ENCODE results near the gene MYZAP. TPM values are rescaled to one million over a fixed set of nuclear protein-coding genes. Genes with fewer than 3 reads are reported as not detected.

MYZAP gene
- total and polyA plus RNA-seq, 2 donors from 2014 or later, result 3.3 to 6.1 TPM

DNA sequence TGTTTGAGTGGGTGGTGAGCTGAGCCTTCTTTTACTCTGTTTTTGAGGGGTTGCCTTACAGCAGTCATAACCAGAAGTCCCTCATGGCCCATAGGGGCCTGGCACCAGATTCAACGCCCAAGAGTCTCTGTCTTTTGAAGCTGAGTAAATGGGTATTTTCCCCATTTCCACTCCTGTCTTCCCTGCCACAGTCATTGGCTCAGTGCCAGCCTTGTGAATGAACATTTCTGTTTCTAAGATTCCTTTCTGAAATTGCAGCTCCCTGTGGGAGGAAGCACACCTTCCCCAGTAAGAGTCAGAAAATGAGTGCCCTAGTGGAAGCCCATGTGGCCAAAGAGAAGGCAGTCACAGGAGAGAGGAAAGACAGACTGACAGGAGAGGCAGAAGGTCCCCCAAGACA, 71.1 kb downstream of the MYZAP start:
- intact Hi-C loops (cut with DNase I), result no loop called here
- DNase-seq (no peak), FAIRE-seq (no peak)
- H3K36me3 ChIP-seq (ENCODE audit: control insufficient read depth in 2 of 3, insufficient read depth in 3 of 3, low read length in 3 of 3), result no peaks in the 10 kb centered on the region
- peaks cover 1 to 5% (median 5%) of the 10 kb centered on the region in 3 donors for H3K4me1 ChIP-seq (ENCODE audit: control insufficient read depth in 2 of 3, insufficient read depth in 2 of 3, low read depth in 1 of 3, low read length in 3 of 3)
- no peaks in the 10 kb centered on the region for H3K27me3 ChIP-seq (ENCODE audit: control insufficient read depth, insufficient read depth, low read length)
- H3K4me3 ChIP-seq (ENCODE audit: low read length in 3 of 3), result no peak overlapping the region
- H3K27ac ChIP-seq (ENCODE audit: low read depth in 2 of 2, low read length in 2 of 2), result no peak overlapping the region
- no peaks in the 10 kb centered on the region for H3K9me3 ChIP-seq (ENCODE audit: control insufficient read depth in 2 of 3, insufficient read depth in 1 of 3, low read length in 3 of 3)
- no peak for TF ChIP-seq CTCF (IDR thresholded peaks at IDR 0.05; ENCODE audit: borderline replicate concordance, extremely low read depth, insufficient read depth)
- H3K9ac ChIP-seq (ENCODE audit: low read length in 3 of 3), result no peak overlapping the region

DNA sequence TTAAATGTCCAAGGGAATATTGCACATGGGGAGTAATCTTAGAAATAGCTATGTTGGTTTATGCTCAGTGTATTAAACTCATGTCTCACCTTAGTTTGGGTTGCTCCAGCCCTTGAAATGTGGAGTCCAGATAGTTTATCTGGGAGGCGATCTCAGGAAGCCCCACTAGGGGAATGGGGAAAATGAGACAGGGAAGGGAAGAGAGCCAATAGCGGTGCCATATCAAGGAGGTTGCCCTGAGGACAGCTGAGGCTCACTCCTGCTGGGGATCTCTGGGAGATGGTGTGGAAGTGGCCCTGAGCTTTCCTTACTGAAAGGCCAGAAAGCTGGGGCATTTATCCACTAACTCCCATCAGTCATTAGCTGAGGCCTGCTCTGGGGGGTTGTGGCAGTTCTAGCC, 71.6 kb downstream of the MYZAP start:
- Histone ChIP-seq H3K27ac (ENCODE audit: low read depth in 2 of 2, low read length in 2 of 2) (no peak overlapping the region), H3K9me3 (ENCODE audit: control insufficient read depth in 2 of 3, insufficient read depth in 1 of 3, low read length in 3 of 3) (no peaks in the 10 kb centered on the region), H3K4me1 (ENCODE audit: control insufficient read depth in 2 of 3, insufficient read depth in 2 of 3, low read depth in 1 of 3, low read length in 3 of 3) (peaks cover 3 to 5% (median 5%) of the 10 kb centered on the region in 3 donors), H3K4me3 (ENCODE audit: low read length in 3 of 3) (no peak overlapping the region), H3K36me3 (ENCODE audit: control insufficient read depth in 2 of 3, insufficient read depth in 3 of 3, low read length in 3 of 3) (no peaks in the 10 kb centered on the region), H3K9ac (ENCODE audit: low read length in 3 of 3) (no peak overlapping the region), H3K27me3 (ENCODE audit: control insufficient read depth, insufficient read depth, low read length) (no peaks in the 10 kb centered on the region)
- DNase-seq (no peak), FAIRE-seq (no peak)
- TF ChIP-seq CTCF (IDR thresholded peaks at IDR 0.05; ENCODE audit: borderline replicate concordance, extremely low read depth, insufficient read depth), result no peak
- intact Hi-C loops (cut with DNase I), result no loop called here

DNA sequence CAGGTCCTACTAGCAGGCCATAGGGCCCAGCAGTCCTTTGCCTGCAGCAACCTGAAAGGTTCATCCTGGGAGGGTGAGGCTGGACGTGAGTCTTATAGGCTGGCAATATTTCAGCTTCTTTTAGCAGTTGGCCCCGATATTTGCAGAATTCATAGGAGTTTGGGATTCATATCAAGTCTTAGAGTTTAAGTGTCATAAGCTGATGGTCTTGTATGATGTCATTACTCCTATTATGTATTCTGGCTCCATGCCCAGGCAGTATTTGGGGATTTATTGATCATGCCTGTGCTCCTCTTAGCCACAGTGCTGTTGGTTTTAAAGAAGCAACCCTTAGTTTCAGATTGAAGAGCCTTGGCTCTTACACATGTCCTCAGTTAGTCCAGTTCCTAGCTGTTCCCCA, 73.5 kb downstream of the MYZAP start:
- no peak overlapping the region for H3K9ac ChIP-seq (ENCODE audit: low read length in 3 of 3)
- DNase-seq (no peak), FAIRE-seq (no peak)
- no peaks in the 10 kb centered on the region for H3K9me3 ChIP-seq (ENCODE audit: control insufficient read depth in 2 of 3, insufficient read depth in 1 of 3, low read length in 3 of 3)
- intact Hi-C loops (cut with DNase I), result no loop called here
- no peak overlapping the region for H3K4me3 ChIP-seq (ENCODE audit: low read length in 3 of 3)
- H3K27me3 ChIP-seq (ENCODE audit: control insufficient read depth, insufficient read depth, low read length), result no peaks in the 10 kb centered on the region
- TF ChIP-seq CTCF (IDR thresholded peaks at IDR 0.05; ENCODE audit: borderline replicate concordance, extremely low read depth, insufficient read depth), result no peak
- no peak overlapping the region for H3K27ac ChIP-seq (ENCODE audit: low read depth in 2 of 2, low read length in 2 of 2)
- no peaks in the 10 kb centered on the region for H3K36me3 ChIP-seq (ENCODE audit: control insufficient read depth in 2 of 3, insufficient read depth in 3 of 3, low read length in 3 of 3)
- H3K4me1 ChIP-seq (ENCODE audit: control insufficient read depth in 2 of 3, insufficient read depth in 2 of 3, low read depth in 1 of 3, low read length in 3 of 3), result peaks cover 3 to 5% (median 5%) of the 10 kb centered on the region in 3 donors

DNA sequence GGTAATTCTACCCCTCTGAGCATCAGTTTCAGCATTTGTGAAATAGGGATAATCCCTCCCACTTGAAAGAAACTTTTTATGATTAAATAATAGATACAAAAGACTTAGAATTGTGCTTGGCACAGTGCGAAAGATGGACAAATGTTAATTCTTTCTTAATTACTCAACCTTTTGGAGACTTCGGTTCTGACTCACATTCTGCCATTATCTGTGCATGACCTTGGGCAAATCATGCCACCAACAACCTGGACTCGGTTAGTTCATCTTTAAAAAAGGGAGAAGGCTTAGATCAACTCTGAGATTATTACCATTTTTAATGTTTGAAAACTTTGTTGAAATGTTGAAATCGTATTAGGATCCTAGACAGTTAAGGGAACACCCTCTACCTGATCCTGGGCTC, 74.2 kb downstream of the MYZAP start:
- H3K27ac ChIP-seq (ENCODE audit: low read depth in 2 of 2, low read length in 2 of 2), result no peak overlapping the region
- DNase-seq (no peak), FAIRE-seq (no peak)
- no peaks in the 10 kb centered on the region for H3K27me3 ChIP-seq (ENCODE audit: control insufficient read depth, insufficient read depth, low read length)
- intact Hi-C loops (cut with DNase I), result no loop called here
- H3K36me3 ChIP-seq (ENCODE audit: control insufficient read depth in 2 of 3, insufficient read depth in 3 of 3, low read length in 3 of 3), result no peaks in the 10 kb centered on the region
- H3K4me3 ChIP-seq (ENCODE audit: low read length in 3 of 3), result no peak overlapping the region
- TF ChIP-seq CTCF (IDR thresholded peaks at IDR 0.05; ENCODE audit: borderline replicate concordance, extremely low read depth, insufficient read depth), result no peak
- H3K9me3 ChIP-seq (ENCODE audit: control insufficient read depth in 2 of 3, insufficient read depth in 1 of 3, low read length in 3 of 3), result no peaks in the 10 kb centered on the region
- no peak overlapping the region for H3K9ac ChIP-seq (ENCODE audit: low read length in 3 of 3)
- peaks cover 3 to 5% (median 5%) of the 10 kb centered on the region in 3 donors for H3K4me1 ChIP-seq (ENCODE audit: control insufficient read depth in 2 of 3, insufficient read depth in 2 of 3, low read depth in 1 of 3, low read length in 3 of 3)
